ENCODE data around the gene KRTAP20-2.

- TF ChIP-seq REST (IDR thresholded peaks at IDR 0.05) (no peak), CTCF (IDR thresholded peaks at IDR 0.05; ENCODE audit: low read depth, low read length, missing input control) (no peak), JUND (IDR thresholded peaks at IDR 0.05) (no peak), SP1 (IDR thresholded peaks at IDR 0.05) (no peak), RAD21 (IDR thresholded peaks at IDR 0.05) (no peak)
These were observed 34.2 kb upstream of the KRTAP20-2 start, which contains the start of gene KRTAP22-1 for GRCh38 chr21:30600787-30601186.
